ENCODE data around the gene CCDC124.

The CCDC124 gene

GRCh38 chr19:17929056-17929455, 3.8 kb upstream of the CCDC124 start:
- POLR2A ChIA-PET = interaction anchor here (6.3 kb wide), 1 partner anchor 69 kb away, joined by 80 read pairs; the partner anchor contains the start of gene RPL18A
- DNase-seq (ENCODE audit: extremely low spot score) = no peak
- CTCF ChIA-PET = interaction anchor here (0.8 kb wide), 1 partner anchor 154 kb away, joined by 4 read pairs; no protein-coding TSS in a partner anchor
- TF ChIP-seq BHLHE40 (IDR thresholded peaks at IDR 0.05; ENCODE audit: borderline replicate concordance) = no peak
- no peak for TF ChIP-seq TARDBP (IDR thresholded peaks at IDR 0.05)

DNA sequence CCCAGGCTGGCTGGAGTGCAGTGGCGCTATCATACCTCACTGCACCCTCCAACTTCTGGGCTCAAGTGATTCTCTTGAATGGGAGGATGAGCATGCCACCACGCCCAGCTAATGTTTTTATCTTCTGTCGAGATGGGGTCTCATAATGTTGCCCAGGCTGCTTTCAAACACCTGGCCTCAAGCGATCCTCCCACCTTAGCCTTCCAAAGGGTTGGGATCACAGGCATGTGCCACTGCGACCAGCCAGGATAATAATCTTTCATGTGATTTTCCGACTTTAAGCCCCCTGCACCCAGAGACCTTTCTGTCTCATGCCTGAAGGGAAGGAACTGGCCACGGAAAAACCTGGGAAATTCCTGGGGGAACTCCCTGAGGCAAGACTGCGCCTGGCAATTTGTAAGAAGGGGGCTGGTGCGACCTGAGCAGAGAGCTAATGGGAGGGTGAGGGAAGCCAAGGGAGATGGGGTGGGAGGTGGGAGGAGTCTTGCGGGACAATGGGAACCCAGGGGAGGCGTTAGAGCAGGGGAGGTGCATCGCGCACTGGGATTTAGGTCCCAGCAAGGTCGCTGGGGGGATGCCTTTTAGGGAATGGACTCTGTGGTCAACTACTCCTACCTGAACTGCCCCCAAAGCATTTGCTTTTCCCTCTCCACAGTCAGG, 1.2 kb upstream of the CCDC124 start:
- DNase-seq (ENCODE audit: extremely low spot score) = no peak
- ChIA-PET POLR2A (interaction anchor here (1.9 to 6.3 kb wide), 3 partner anchors 61 to 72 kb away, joined by 12 to 80 read pairs (median 31); partner anchors contain the start of genes RPL18A and SLC5A5), CTCF (interaction anchor here (1.0 to 1.4 kb wide), 3 partner anchors 61 to 72 kb away, joined by 3 to 13 read pairs (median 5); partner anchors contain the start of genes RPL18A and SLC5A5)
- no peak for TF ChIP-seq HDGF (IDR thresholded peaks at IDR 0.05; ENCODE audit: borderline replicate concordance)
- no peak for TF ChIP-seq FOXM1 (IDR thresholded peaks at IDR 0.05; ENCODE audit: borderline replicate concordance)
- no peak for TF ChIP-seq SUZ12 (IDR thresholded peaks at IDR 0.05)
- TF ChIP-seq L3MBTL2 (conservative IDR thresholded peaks at IDR 0.05) = no peak
- TF ChIP-seq ELF4 (IDR thresholded peaks at IDR 0.05) = no peak
- TF ChIP-seq ARNT (IDR thresholded peaks at IDR 0.05) = no peak
- no peak for TF ChIP-seq SP1 (IDR thresholded peaks at IDR 0.05)
- no peak for TF ChIP-seq CTBP1 (IDR thresholded peaks at IDR 0.05; ENCODE audit: borderline replicate concordance)
- no peak for TF ChIP-seq LEF1 (IDR thresholded peaks at IDR 0.05; ENCODE audit: borderline replicate concordance)
- TF ChIP-seq TARDBP (IDR thresholded peaks at IDR 0.05) = no peak
- no peak for TF ChIP-seq FOXA1 (IDR thresholded peaks at IDR 0.05)
- no peak for TF ChIP-seq ZNF384 (IDR thresholded peaks at IDR 0.05)
- no peak for TF ChIP-seq BHLHE40 (IDR thresholded peaks at IDR 0.05; ENCODE audit: borderline replicate concordance)
- no peak for TF ChIP-seq NFRKB (IDR thresholded peaks at IDR 0.05)
- no peak for TF ChIP-seq FOXK2 (IDR thresholded peaks at IDR 0.05)
- TF ChIP-seq, protein P1, sequence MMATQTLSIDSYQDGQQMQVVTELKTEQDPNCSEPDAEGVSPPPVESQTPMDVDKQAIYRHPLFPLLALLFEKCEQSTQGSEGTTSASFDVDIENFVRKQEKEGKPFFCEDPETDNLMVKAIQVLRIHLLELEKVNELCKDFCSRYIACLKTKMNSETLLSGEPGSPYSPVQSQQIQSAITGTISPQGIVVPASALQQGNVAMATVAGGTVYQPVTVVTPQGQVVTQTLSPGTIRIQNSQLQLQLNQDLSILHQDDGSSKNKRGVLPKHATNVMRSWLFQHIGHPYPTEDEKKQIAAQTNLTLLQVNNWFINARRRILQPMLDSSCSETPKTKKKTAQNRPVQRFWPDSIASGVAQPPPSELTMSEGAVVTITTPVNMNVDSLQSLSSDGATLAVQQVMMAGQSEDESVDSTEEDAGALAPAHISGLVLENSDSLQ (IDR thresholded peaks at IDR 0.05) = no peak

DNA sequence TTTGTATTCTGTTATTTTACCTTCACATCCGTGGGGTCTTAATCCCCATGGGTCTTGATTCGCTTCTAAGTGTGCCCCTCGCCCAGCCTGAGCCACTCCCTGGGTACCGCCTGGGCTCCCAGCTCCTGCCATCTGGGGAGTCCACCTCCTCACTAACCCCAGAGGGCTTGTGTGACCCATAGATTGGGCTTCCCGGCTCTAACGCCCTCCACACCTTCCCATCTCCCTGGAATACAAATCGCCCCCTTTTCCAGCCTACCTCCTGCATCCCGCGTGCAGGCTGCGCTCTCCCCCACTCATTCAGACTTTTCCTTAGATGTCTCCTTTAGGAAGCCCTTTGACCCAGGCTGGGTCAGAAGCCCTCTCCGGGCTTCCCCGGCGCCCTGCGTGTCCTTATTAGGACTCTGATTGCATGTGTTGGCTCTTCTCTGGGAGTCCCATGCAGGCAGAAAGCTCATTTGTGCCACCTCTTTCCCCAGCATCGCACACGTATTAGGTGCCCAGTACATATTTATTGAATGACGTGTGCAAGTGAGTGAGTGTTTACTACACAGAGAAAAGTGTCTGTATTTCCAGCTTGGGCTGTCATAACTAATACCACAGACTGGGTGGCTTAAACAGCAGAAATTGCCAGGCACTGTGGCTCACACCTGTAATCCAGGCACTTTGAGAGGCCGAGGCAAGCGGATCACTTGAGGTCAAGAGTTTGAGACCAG, 757 bp downstream of the CCDC124 start:
- TF ChIP-seq ARNT (IDR thresholded peaks at IDR 0.05) (no peak), FOXA1 (IDR thresholded peaks at IDR 0.05) (no peak), SP1 (IDR thresholded peaks at IDR 0.05) (no peak), TARDBP (IDR thresholded peaks at IDR 0.05) (no peak), FOXM1 (IDR thresholded peaks at IDR 0.05; ENCODE audit: borderline replicate concordance) (no peak), SUZ12 (IDR thresholded peaks at IDR 0.05) (no peak), LEF1 (IDR thresholded peaks at IDR 0.05; ENCODE audit: borderline replicate concordance) (no peak), ZNF384 (IDR thresholded peaks at IDR 0.05) (no peak), BHLHE40 (IDR thresholded peaks at IDR 0.05; ENCODE audit: borderline replicate concordance) (no peak), ELF4 (IDR thresholded peaks at IDR 0.05) (no peak), HDGF (IDR thresholded peaks at IDR 0.05; ENCODE audit: borderline replicate concordance) (no peak), CTBP1 (IDR thresholded peaks at IDR 0.05; ENCODE audit: borderline replicate concordance) (no peak), NFRKB (IDR thresholded peaks at IDR 0.05) (no peak), L3MBTL2 (conservative IDR thresholded peaks at IDR 0.05) (no peak)
- TF ChIP-seq, protein P1 (IDR thresholded peaks at IDR 0.05) = no peak
- ChIA-PET CTCF (interaction anchor here (0.5 to 1.4 kb wide), 8 partner anchors 12 to 504 kb away, joined by 3 to 13 read pairs (median 4); partner anchors contain the start of genes RPL18A and SLC5A5), POLR2A (interaction anchor here (0.6 to 6.3 kb wide), 11 partner anchors 9 to 601 kb away, joined by 3 to 80 read pairs (median 6); partner anchors contain the start of genes KCNN1, RPL18A and SLC5A5)
- no peak for DNase-seq (ENCODE audit: extremely low spot score)

GRCh38 chr19:17936379-17936778, 3.6 kb downstream of the CCDC124 start:
- CTCF ChIA-PET = interaction anchor here (0.8 to 3.5 kb wide), 2 partner anchors 59 to 68 kb away, joined by 3 to 44 read pairs; no protein-coding TSS in a partner anchor
- POLR2A ChIA-PET = interaction anchor here (1.3 to 1.7 kb wide), 2 partner anchors 62 to 77 kb away, joined by 4 to 7 read pairs; partner anchors contain the start of gene RPL18A
- no peak for DNase-seq (ENCODE audit: extremely low spot score)
- TF ChIP-seq NFRKB (IDR thresholded peaks at IDR 0.05) (no peak), SUZ12 (IDR thresholded peaks at IDR 0.05) (no peak)

DNA sequence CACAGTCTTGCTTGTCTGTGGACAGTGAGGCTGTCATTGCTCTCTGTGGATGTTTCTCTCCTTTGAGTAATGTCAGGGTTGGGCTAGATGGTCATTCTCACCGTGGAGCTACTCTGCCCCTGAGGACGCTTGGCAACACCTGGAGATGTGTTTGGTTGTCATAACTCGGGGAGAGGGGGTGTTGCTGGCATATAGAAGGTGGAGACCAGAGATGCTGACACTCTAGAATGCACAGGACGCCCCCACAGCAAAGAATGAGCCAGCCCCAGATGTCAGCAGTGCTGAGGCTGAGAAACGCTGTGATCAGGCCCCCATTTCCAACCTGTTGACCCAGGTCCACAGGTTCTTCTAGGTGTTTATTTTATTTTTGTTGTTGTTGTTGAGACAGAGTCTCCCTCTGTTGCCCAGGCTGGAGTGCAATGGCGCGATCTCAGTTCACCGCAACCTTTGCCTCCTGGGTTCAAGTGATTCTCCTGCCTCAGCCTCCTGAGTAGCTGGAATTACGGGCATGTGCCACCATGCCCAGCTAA, 4.6 kb downstream of the CCDC124 start:
- ChIA-PET CTCF (interaction anchor here (0.7 to 3.5 kb wide), 3 partner anchors 58 to 190 kb away, joined by 3 to 44 read pairs (median 5); no protein-coding TSS in a partner anchor), POLR2A (interaction anchor here (1.0 kb wide), 1 partner anchor 78 kb away, joined by 4 read pairs; the partner anchor contains the start of gene RPL18A)
- DNase-seq (ENCODE audit: extremely low spot score) = no peak
- TF ChIP-seq ARNT (IDR thresholded peaks at IDR 0.05) (no peak), FOXK2 (IDR thresholded peaks at IDR 0.05) (no peak), SUZ12 (IDR thresholded peaks at IDR 0.05) (no peak), HDGF (IDR thresholded peaks at IDR 0.05; ENCODE audit: borderline replicate concordance) (no peak), CTBP1 (IDR thresholded peaks at IDR 0.05; ENCODE audit: borderline replicate concordance) (no peak), SP1 (IDR thresholded peaks at IDR 0.05) (no peak), ZNF384 (IDR thresholded peaks at IDR 0.05) (no peak), BHLHE40 (IDR thresholded peaks at IDR 0.05; ENCODE audit: borderline replicate concordance) (no peak), TARDBP (IDR thresholded peaks at IDR 0.05) (no peak), NFRKB (IDR thresholded peaks at IDR 0.05) (no peak), LEF1 (IDR thresholded peaks at IDR 0.05; ENCODE audit: borderline replicate concordance) (no peak), FOXA1 (IDR thresholded peaks at IDR 0.05) (no peak), ELF4 (IDR thresholded peaks at IDR 0.05) (no peak), FOXM1 (IDR thresholded peaks at IDR 0.05; ENCODE audit: borderline replicate concordance) (no peak), L3MBTL2 (conservative IDR thresholded peaks at IDR 0.05) (no peak)
- TF ChIP-seq, protein P1 (IDR thresholded peaks at IDR 0.05) = no peak
